DOHH2 (cell line): ENCODE measurements around the gene CACNG7.

Experiments used
- H3F3A ChIP-seq: fragments of 200-600 bp; sonication (generic), shearing (Covaris generic); 2 replicates; pipeline ENCODE4 v1.6.0; 2016; ENCODE audit warnings: antibody characterized with exemption, mild to moderate bottlenecking; ENCODE audit not compliant: control insufficient read depth, insufficient read depth
- H3K27ac ChIP-seq: fragments of 200-600 bp; sonication (generic); 2 replicates; pipeline ENCODE4 v1.5.1; 2014; ENCODE audit warnings: low read depth, mild to moderate bottlenecking, low read length, moderate library complexity
- H3K27me3 ChIP-seq: fragments of 200-600 bp; sonication (generic); 2 replicates; pipeline ENCODE4 v1.6.1; 2014; ENCODE audit warnings: mild to moderate bottlenecking, low read length, mixed read lengths; ENCODE audit not compliant: control insufficient read depth
- H3K36me3 ChIP-seq: fragments of 200-600 bp; sonication (generic); 2 replicates; pipeline ENCODE4 v1.6.1; 2014; ENCODE audit warnings: mild to moderate bottlenecking, low read length, moderate library complexity, mixed read lengths; ENCODE audit not compliant: control insufficient read depth
- H3K4me1 ChIP-seq: fragments of 200-600 bp; sonication (generic); 2 replicates; pipeline ENCODE4 v1.6.1; 2014; ENCODE audit warnings: mild to moderate bottlenecking, low read length, mixed read lengths; ENCODE audit not compliant: control insufficient read depth
- H3K4me2 ChIP-seq: fragments of 200-600 bp; sonication (generic); 2 replicates; pipeline ENCODE4 v1.6.0; 2014; ENCODE audit warnings: mild to moderate bottlenecking, low read length, moderate library complexity
- H3K4me3 ChIP-seq: fragments of 200-600 bp; sonication (generic); 2 replicates; pipeline ENCODE4 v1.5.1; 2014; ENCODE audit warnings: mild to moderate bottlenecking, low read length, mixed read lengths
- H3K79me2 ChIP-seq: fragments of 200-600 bp; sonication (generic); 2 replicates; pipeline ENCODE4 v1.6.1; 2014; ENCODE audit warnings: mild to moderate bottlenecking, low read length, mixed read lengths; ENCODE audit not compliant: control insufficient read depth
- H3K9me2 ChIP-seq: fragments of 200-600 bp; sonication (generic); replicated peaks from 2 replicates; pipeline ENCODE4 v1.6.1; 2014; ENCODE audit warnings: mild to moderate bottlenecking, low read length, mixed read lengths; ENCODE audit not compliant: control insufficient read depth
- H3K9me3 ChIP-seq: fragments of 200-600 bp; sonication (generic); 2 replicates; pipeline ENCODE4 v1.6.1; 2014; ENCODE audit warnings: antibody characterized with exemption, low read length, mixed read lengths; ENCODE audit not compliant: control insufficient read depth, insufficient read depth
- H4K20me1 ChIP-seq: fragments of 200-600 bp; sonication (generic); 2 replicates; pipeline ENCODE4 v1.6.0; 2014; ENCODE audit warnings: low read depth, mild to moderate bottlenecking, antibody characterized with exemption, low read length, moderate library complexity; ENCODE audit not compliant: control insufficient read depth, insufficient read depth
- EZH2phosphoT487 ChIP-seq: fragments of 200-600 bp; sonication (generic); IDR thresholded peaks from 2 replicates; pipeline ENCODE4 v1.6.1; 2017; ENCODE audit warnings: borderline replicate concordance, mild to moderate bottlenecking, antibody characterized with exemption, low read length, moderate library complexity, mixed read lengths
- TF ChIP-seq, protein P1 (sequence below): fragments of 200-600 bp; sonication (generic); IDR thresholded peaks from one replicate; pipeline ENCODE4 v1.5.1; 2014; ENCODE audit warnings: antibody characterized with exemption, mild to moderate bottlenecking, low read depth, low read length; ENCODE audit not compliant: poor library complexity, severe bottlenecking

CACNG7 gene

DNA sequence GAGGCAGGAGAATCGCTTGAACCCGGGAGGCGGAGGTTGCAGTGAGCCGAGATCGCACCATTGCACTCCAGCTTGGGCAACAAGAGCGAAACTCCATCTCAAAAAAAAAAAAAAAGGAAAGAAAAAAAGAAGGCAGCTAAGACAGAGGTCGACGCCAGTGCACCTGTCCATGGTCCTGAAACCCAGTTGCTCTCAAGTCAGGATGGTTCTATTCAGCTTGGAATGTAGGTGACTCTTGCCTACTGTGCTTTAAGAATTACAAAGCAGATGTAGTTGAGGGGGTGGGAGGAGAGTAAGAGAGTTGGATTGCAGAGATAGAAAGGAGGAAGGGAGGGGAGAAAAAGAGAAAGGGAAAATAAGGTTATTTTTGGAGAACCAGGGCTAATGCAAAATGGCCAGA, 18.7 kb downstream of the CACNG7 start:
- Histone ChIP-seq H3K4me3 (no peak overlapping the region), H3K27me3 (no peaks in the 10 kb centered on the region), H3K27ac (no peak overlapping the region), H3F3A (no peaks in the 10 kb centered on the region), H3K36me3 (no peaks in the 10 kb centered on the region), H3K9me3 (no peaks in the 10 kb centered on the region), H3K79me2 (no peaks in the 10 kb centered on the region), H3K9me2 (no peaks in the 10 kb centered on the region), H3K4me1 (no peaks in the 10 kb centered on the region), H4K20me1 (no peaks in the 10 kb centered on the region), H3K4me2 (no peak overlapping the region)
- TF ChIP-seq EZH2phosphoT487: no peak

DNA sequence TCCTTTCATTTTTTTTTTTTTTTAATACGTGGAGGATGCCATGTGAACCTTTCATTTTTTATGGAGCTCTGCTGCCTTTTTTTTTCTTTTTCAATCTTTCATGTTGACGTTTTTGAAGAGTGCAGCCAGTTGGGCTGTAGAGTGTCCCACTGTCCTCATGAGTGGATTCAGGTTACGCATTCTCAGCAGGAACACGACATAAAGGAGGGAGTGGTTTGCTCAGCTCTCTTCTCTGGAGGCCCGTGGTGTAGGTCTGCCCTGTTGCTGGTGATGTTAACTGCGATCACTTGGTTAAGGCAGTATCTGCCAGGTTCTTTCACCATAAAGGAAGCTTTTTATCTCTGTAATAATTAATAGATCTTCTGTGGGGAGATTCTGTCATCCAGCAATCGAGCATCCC, 27.0 kb downstream of the CACNG7 start:
- Histone ChIP-seq H3K4me2 (no peak overlapping the region), H3K9me3 (no peaks in the 10 kb centered on the region), H3K27ac (no peak overlapping the region), H3K79me2 (no peaks in the 10 kb centered on the region), H3F3A (no peaks in the 10 kb centered on the region), H3K36me3 (no peaks in the 10 kb centered on the region), H3K27me3 (no peaks in the 10 kb centered on the region), H3K4me3 (no peak overlapping the region), H4K20me1 (no peaks in the 10 kb centered on the region), H3K4me1 (no peaks in the 10 kb centered on the region), H3K9me2 (no peaks in the 10 kb centered on the region)
- TF ChIP-seq, protein P1, sequence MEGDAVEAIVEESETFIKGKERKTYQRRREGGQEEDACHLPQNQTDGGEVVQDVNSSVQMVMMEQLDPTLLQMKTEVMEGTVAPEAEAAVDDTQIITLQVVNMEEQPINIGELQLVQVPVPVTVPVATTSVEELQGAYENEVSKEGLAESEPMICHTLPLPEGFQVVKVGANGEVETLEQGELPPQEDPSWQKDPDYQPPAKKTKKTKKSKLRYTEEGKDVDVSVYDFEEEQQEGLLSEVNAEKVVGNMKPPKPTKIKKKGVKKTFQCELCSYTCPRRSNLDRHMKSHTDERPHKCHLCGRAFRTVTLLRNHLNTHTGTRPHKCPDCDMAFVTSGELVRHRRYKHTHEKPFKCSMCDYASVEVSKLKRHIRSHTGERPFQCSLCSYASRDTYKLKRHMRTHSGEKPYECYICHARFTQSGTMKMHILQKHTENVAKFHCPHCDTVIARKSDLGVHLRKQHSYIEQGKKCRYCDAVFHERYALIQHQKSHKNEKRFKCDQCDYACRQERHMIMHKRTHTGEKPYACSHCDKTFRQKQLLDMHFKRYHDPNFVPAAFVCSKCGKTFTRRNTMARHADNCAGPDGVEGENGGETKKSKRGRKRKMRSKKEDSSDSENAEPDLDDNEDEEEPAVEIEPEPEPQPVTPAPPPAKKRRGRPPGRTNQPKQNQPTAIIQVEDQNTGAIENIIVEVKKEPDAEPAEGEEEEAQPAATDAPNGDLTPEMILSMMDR: no peak
- no peak for TF ChIP-seq EZH2phosphoT487

DNA sequence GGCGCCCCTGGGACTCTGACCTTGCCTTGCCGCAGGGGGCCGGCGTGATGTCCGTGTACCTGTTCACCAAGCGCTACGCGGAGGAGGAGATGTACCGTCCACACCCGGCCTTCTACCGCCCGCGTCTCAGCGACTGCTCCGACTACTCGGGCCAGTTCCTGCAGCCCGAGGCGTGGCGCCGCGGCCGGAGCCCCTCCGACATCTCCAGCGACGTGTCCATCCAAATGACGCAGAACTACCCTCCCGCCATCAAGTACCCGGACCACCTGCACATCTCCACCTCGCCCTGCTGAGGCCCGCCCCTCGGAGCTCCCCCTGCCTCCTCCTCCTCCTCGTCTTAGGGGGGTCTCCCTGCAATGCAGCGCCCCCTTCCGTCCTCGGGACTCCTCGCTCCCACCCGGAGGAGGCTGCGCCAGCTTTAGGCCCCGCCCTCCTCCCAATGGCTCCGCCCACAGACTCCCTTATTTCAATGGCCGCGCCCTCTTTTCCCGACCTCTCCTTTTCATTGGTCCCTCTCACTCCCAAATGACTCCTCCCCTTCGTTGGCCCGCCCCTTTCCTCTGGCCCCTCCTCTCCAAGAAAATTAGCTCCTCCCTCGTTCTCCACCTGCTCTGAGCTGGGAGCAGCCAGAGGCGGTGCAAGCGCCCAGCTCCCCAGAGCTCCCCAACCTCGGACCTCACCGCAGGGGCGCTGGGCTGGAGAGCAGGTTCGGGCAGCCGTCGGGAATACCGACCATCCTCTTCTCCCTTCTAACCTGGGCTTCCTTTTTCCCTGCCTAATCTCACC, 33.1 kb downstream of the CACNG7 start:
- Histone ChIP-seq H3K27me3 (no peaks in the 10 kb centered on the region), H3K9me3 (no peaks in the 10 kb centered on the region), H3F3A (no peaks in the 10 kb centered on the region), H3K27ac (no peak overlapping the region), H3K79me2 (no peaks in the 10 kb centered on the region), H4K20me1 (no peaks in the 10 kb centered on the region), H3K4me1 (no peaks in the 10 kb centered on the region), H3K4me3 (no peak overlapping the region), H3K36me3 (no peaks in the 10 kb centered on the region), H3K4me2 (no peak overlapping the region), H3K9me2 (no peaks in the 10 kb centered on the region)
- TF ChIP-seq, protein P1: no peak
- TF ChIP-seq EZH2phosphoT487: no peak

DNA sequence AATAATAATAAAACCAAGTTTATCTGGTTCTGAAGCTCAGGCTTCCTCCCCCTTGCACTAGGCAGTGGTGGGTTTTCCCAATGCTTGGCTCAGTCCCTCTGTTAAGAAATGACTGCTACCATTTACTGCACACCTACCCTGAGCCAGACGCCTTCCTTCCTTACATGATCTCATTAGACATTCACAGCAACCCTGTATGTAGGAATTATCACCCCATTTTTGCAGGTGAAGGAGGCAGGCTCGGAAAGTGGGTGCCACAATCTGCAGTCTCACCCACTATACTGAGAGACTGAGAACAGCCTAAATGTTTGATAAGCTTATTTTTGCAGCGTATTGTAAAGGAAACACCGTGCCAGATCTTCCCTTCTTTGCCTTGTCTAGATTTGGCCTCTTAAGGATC, 35.3 kb downstream of the CACNG7 start:
- Histone ChIP-seq H3K4me3 (no peak overlapping the region), H3K4me1 (no peaks in the 10 kb centered on the region), H3K79me2 (no peaks in the 10 kb centered on the region), H3K27me3 (no peaks in the 10 kb centered on the region), H3K9me3 (no peaks in the 10 kb centered on the region), H3K36me3 (no peaks in the 10 kb centered on the region), H3K27ac (no peak overlapping the region), H3F3A (no peaks in the 10 kb centered on the region), H3K9me2 (no peaks in the 10 kb centered on the region), H3K4me2 (no peak overlapping the region), H4K20me1 (no peaks in the 10 kb centered on the region)
- no peak for TF ChIP-seq EZH2phosphoT487
- TF ChIP-seq, protein P1: no peak
